Measurements from ENCODE around the gene ARHGEF26. TPM values are rescaled to one million over a fixed set of nuclear protein-coding genes. Genes with fewer than 3 reads are reported as not detected.
A peak's percentile ranks its signal among the peaks of the same experiment; 100 is the strongest.

The ARHGEF26 gene
- total RNA-seq, 1 donor from 2014 or later = 0.53 TPM

GRCh38 chr3:154144825-154145465 is 23.8 kb downstream of the ARHGEF26 start:
- no peak overlapping the region for H3K4me3 ChIP-seq (ENCODE audit: low read depth, low read length)
- H3K27me3 ChIP-seq (ENCODE audit: control insufficient read depth, insufficient read depth, low read length) = no peaks in the 10 kb centered on the region
- no peaks in the 10 kb centered on the region for H3K36me3 ChIP-seq (ENCODE audit: control insufficient read depth, insufficient read depth, low read length)
- TF ChIP-seq, protein P1, sequence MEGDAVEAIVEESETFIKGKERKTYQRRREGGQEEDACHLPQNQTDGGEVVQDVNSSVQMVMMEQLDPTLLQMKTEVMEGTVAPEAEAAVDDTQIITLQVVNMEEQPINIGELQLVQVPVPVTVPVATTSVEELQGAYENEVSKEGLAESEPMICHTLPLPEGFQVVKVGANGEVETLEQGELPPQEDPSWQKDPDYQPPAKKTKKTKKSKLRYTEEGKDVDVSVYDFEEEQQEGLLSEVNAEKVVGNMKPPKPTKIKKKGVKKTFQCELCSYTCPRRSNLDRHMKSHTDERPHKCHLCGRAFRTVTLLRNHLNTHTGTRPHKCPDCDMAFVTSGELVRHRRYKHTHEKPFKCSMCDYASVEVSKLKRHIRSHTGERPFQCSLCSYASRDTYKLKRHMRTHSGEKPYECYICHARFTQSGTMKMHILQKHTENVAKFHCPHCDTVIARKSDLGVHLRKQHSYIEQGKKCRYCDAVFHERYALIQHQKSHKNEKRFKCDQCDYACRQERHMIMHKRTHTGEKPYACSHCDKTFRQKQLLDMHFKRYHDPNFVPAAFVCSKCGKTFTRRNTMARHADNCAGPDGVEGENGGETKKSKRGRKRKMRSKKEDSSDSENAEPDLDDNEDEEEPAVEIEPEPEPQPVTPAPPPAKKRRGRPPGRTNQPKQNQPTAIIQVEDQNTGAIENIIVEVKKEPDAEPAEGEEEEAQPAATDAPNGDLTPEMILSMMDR (IDR thresholded peaks at IDR 0.05; ENCODE audit: insufficient read depth, low read length, severe bottlenecking) = no peak
- DNase-seq (ENCODE audit: low read depth) (no peak), FAIRE-seq (no peak)

DNA sequence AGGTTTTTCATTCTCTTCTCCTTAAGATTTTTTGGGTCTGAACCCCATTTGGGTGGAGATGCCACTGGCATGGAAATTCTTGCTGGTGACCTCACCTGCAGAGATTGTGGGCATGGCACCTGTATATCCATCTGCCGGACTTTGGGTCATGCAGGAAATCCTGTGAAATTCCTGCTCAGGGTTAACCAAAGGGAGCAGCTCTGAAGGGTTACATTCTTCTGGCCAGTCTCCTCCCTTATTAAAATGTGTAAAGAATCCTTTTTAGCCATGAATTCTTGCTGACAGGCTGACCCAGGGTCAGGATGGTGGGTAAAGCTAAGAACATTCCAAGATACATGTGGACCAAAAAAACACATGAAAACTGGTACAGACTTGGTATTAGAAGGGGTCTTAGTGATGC is 27.4 kb downstream of the ARHGEF26 start:
- DNase-seq (ENCODE audit: low read depth) = no peak
- no peaks in the 10 kb centered on the region for H3K36me3 ChIP-seq (ENCODE audit: control insufficient read depth, insufficient read depth, low read length)
- H3K4me3 ChIP-seq (ENCODE audit: low read depth, low read length) = no peak overlapping the region
- no peak for FAIRE-seq
- H3K27me3 ChIP-seq (ENCODE audit: control insufficient read depth, insufficient read depth, low read length) = no peaks in the 10 kb centered on the region
- TF ChIP-seq, protein P1 (IDR thresholded peaks at IDR 0.05; ENCODE audit: insufficient read depth, low read length, severe bottlenecking) = no peak

GRCh38 chr3:154149286-154149685 is 28.1 kb downstream of the ARHGEF26 start:
- TF ChIP-seq, protein P1 (IDR thresholded peaks at IDR 0.05; ENCODE audit: insufficient read depth, low read length, severe bottlenecking) = no peak
- DNase-seq (ENCODE audit: low read depth) (no peak), FAIRE-seq (no peak)
- Histone ChIP-seq H3K36me3 (ENCODE audit: control insufficient read depth, insufficient read depth, low read length) (no peaks in the 10 kb centered on the region), H3K4me3 (ENCODE audit: low read depth, low read length) (no peak overlapping the region), H3K27me3 (ENCODE audit: control insufficient read depth, insufficient read depth, low read length) (no peaks in the 10 kb centered on the region)

- H3K27me3 ChIP-seq (ENCODE audit: control insufficient read depth, insufficient read depth, low read length) = no peaks in the 10 kb centered on the region
- H3K4me3 ChIP-seq (ENCODE audit: low read depth, low read length) = no peak overlapping the region
- FAIRE-seq (no peak), DNase-seq (ENCODE audit: low read depth) (peak; percentile 73)
- no peaks in the 10 kb centered on the region for H3K36me3 ChIP-seq (ENCODE audit: control insufficient read depth, insufficient read depth, low read length)
- TF ChIP-seq, protein P1 (IDR thresholded peaks at IDR 0.05; ENCODE audit: insufficient read depth, low read length, severe bottlenecking) = no peak
Observed at GRCh38 chr3:154151969-154152368, 30.8 kb downstream of the ARHGEF26 start.

GRCh38 chr3:154152741-154153140 is 31.6 kb downstream of the ARHGEF26 start:
- H3K4me3 ChIP-seq (ENCODE audit: low read depth, low read length) = no peak overlapping the region
- TF ChIP-seq, protein P1 (IDR thresholded peaks at IDR 0.05; ENCODE audit: insufficient read depth, low read length, severe bottlenecking) = no peak
- no peaks in the 10 kb centered on the region for H3K27me3 ChIP-seq (ENCODE audit: control insufficient read depth, insufficient read depth, low read length)
- no peak for FAIRE-seq
- H3K36me3 ChIP-seq (ENCODE audit: control insufficient read depth, insufficient read depth, low read length) = no peaks in the 10 kb centered on the region
- no peak for DNase-seq (ENCODE audit: low read depth)

DNA sequence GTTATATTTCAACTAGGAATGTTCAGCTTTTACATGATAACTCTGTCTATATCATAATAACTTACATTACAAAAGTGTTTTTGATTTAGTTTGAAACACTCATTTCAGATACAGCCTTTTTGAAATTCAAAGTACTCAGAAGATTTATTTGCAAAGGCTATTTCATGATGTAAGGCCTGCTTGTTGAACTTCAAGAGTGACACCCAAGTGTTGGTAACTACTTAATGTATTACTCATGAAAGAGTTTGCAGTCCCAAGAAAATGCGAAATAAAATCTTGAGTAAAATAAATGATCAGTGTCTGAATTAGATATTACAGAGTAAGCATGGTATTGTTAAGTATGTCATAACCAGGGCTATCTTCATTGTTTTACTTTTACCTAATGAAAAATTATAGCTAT is 35.3 kb downstream of the ARHGEF26 start:
- TF ChIP-seq, protein P1 (IDR thresholded peaks at IDR 0.05; ENCODE audit: insufficient read depth, low read length, severe bottlenecking) = no peak
- Histone ChIP-seq H3K27me3 (ENCODE audit: control insufficient read depth, insufficient read depth, low read length) (no peaks in the 10 kb centered on the region), H3K4me3 (ENCODE audit: low read depth, low read length) (no peak overlapping the region), H3K36me3 (ENCODE audit: control insufficient read depth, insufficient read depth, low read length) (no peaks in the 10 kb centered on the region)
- DNase-seq (ENCODE audit: low read depth) (no peak), FAIRE-seq (no peak)

Measured in bronchial epithelial cell (primary cell).